ENCODE results near the gene CD22.

CD22 gene

DNA sequence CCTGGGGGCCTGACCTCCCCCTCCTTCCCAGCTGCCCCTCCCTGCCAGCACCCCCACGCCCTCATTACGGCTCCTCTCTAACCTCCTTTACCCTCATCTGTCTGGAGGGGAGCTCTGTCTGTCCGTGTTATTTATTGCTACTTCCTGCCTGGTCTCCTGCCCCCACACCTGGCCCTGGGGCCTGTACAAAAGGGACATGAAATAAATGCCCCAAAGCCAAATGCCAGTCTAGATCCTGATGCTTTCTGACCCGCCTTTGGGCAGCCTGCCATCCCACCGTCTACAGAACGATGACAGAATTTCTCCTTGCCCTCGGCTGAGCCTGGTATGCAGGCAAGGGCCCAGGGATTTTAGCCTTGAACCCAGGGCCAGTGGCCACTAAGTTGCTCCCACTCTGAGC is 15.4 kb upstream of the CD22 start:
- Histone ChIP-seq H3K4me3 (replicated peaks; ENCODE audit: low read depth, low read length) (no peak overlapping the region), H3K27me3 (replicated peaks; ENCODE audit: control insufficient read depth, insufficient read depth, low read length) (no peaks in the 10 kb centered on the region), H3K36me3 (ENCODE audit: control insufficient read depth, insufficient read depth, low read length) (no peaks in the 10 kb centered on the region)
- no peak for DNase-seq (ENCODE audit: extremely low read depth, insufficient read length)
- TF ChIP-seq, protein P1, sequence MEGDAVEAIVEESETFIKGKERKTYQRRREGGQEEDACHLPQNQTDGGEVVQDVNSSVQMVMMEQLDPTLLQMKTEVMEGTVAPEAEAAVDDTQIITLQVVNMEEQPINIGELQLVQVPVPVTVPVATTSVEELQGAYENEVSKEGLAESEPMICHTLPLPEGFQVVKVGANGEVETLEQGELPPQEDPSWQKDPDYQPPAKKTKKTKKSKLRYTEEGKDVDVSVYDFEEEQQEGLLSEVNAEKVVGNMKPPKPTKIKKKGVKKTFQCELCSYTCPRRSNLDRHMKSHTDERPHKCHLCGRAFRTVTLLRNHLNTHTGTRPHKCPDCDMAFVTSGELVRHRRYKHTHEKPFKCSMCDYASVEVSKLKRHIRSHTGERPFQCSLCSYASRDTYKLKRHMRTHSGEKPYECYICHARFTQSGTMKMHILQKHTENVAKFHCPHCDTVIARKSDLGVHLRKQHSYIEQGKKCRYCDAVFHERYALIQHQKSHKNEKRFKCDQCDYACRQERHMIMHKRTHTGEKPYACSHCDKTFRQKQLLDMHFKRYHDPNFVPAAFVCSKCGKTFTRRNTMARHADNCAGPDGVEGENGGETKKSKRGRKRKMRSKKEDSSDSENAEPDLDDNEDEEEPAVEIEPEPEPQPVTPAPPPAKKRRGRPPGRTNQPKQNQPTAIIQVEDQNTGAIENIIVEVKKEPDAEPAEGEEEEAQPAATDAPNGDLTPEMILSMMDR (IDR thresholded peaks at IDR 0.05; ENCODE audit: insufficient read depth, low read length, poor library complexity, severe bottlenecking) = no peak

DNA sequence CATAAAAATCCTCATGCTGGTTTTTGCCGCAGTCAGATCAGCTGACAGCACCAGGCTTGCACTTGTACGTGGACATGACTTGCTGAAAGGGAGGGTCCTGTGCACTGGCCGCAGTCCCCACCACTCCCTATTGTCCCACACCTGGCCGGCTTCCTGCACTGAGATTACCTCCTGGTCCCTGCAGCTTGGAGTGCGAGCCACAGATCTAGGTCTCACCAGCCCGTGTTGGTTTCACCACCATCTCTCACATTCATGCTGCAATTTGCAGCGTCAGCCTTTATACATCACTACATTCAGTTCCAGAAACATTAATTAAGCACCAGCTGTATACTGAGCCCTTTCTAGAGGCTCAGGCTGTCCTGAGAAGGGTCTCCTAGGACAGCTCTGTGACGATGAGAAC is 15.0 kb upstream of the CD22 start:
- TF ChIP-seq, protein P1 (IDR thresholded peaks at IDR 0.05; ENCODE audit: insufficient read depth, low read length, poor library complexity, severe bottlenecking) = no peak
- no peaks in the 10 kb centered on the region for H3K36me3 ChIP-seq (ENCODE audit: control insufficient read depth, insufficient read depth, low read length)
- DNase-seq (ENCODE audit: extremely low read depth, insufficient read length) = no peak

DNA sequence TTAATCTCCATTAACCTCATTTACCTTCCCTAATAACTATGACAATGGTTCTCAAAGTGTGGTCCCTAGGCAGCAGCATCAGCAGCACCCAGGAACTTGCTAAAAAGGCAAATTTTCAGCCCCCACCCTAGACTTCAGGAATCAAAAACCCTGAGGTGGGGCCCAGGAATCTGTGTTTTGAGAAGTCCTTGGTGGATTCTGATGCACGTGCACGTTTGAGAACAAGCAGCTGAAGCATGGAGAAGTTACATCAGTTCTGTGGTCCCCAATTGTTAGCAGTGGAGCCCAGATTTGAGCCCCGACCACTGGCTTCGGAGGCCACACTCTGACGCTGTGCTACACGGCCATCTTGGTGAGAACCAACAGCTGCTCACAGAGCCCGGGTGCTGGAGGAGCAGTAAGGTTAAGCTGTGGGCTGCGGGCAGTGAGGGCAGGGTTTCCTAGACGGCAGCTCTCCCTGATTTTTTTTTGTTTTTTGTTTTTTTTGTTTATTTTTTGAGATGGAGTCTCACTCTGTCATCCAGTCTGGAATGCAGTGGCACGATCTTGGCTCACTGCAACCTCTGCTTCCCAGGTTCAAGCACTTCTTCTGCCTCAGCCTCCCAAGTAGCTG is 14.0 kb upstream of the CD22 start:
- H3K4me3 ChIP-seq (replicated peaks; ENCODE audit: low read depth, low read length) = no peak overlapping the region
- TF ChIP-seq, protein P1 (IDR thresholded peaks at IDR 0.05; ENCODE audit: insufficient read depth, low read length, poor library complexity, severe bottlenecking) = no peak
- DNase-seq (ENCODE audit: extremely low read depth, insufficient read length) = no peak
- H3K36me3 ChIP-seq (ENCODE audit: control insufficient read depth, insufficient read depth, low read length) = no peaks in the 10 kb centered on the region
- no peaks in the 10 kb centered on the region for H3K27me3 ChIP-seq (replicated peaks; ENCODE audit: control insufficient read depth, insufficient read depth, low read length)

More for the DNA sequence above, 15.0 kb upstream of the CD22 start:
- H3K4me3 ChIP-seq (replicated peaks; ENCODE audit: low read depth, low read length) = no peak overlapping the region
- H3K27me3 ChIP-seq (replicated peaks; ENCODE audit: control insufficient read depth, insufficient read depth, low read length) = no peaks in the 10 kb centered on the region

DNA sequence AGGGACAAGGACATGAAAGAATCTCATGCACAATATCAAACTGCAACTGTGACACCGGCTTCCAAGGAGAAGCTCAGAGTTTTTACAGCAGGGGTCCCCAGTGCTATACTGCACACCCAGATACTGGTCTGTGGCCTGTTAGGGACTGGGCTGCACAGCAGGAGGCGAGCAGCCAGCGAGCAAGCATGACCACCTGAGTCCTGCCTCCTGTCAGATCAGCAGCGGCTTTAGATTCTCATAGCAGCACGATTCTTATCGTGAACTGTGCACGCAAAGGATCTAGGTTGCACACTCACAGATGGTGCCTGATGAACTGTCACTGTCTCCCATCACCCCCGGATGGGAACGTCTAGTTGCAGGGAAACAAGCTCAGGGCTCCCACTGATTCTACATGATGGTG is 13.1 kb upstream of the CD22 start:
- TF ChIP-seq, protein P1 (IDR thresholded peaks at IDR 0.05; ENCODE audit: insufficient read depth, low read length, poor library complexity, severe bottlenecking) = peak; percentile 8
- H3K36me3 ChIP-seq (ENCODE audit: control insufficient read depth, insufficient read depth, low read length) = no peaks in the 10 kb centered on the region
- no peak for DNase-seq (ENCODE audit: extremely low read depth, insufficient read length)
- no peaks in the 10 kb centered on the region for H3K27me3 ChIP-seq (replicated peaks; ENCODE audit: control insufficient read depth, insufficient read depth, low read length)
- H3K4me3 ChIP-seq (replicated peaks; ENCODE audit: low read depth, low read length) = no peak overlapping the region

DNA sequence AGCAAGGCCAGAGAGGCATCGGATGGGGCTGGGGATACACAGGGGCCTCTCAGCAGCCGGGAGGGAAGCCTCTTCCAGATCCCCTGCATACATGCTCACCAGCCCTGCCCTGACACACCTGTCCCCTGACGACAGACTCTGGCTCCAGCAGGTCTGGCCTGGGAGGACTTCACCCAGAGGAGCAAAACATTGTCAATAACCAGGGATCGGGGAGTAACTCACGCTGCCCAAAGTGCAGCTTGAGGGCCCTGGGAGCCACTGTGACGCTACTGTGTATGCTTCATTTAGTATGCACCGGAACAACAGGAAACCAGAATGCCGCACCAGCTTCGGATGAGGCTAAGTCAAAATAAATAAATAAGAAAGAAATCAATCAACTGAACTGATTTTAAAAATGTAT is 12.4 kb upstream of the CD22 start:
- DNase-seq (ENCODE audit: extremely low read depth, insufficient read length) = no peak
- Histone ChIP-seq H3K4me3 (replicated peaks; ENCODE audit: low read depth, low read length) (no peak overlapping the region), H3K36me3 (ENCODE audit: control insufficient read depth, insufficient read depth, low read length) (no peaks in the 10 kb centered on the region), H3K27me3 (replicated peaks; ENCODE audit: control insufficient read depth, insufficient read depth, low read length) (no peaks in the 10 kb centered on the region)
- TF ChIP-seq, protein P1 (IDR thresholded peaks at IDR 0.05; ENCODE audit: insufficient read depth, low read length, poor library complexity, severe bottlenecking) = no peak
